ENCODE results near the gene PAK6.

The PAK6 gene

GRCh38 chr15:40241269-40242212 is 2.7 kb downstream of the PAK6 start:
- WGBS, 2 experiments: 91 to 94% methylated on average over 14 of the region's 14 CpGs
- no peak overlapping the region for H3K27ac ChIP-seq (ENCODE audit: insufficient read depth, low read depth, low read length, poor library complexity, severe bottlenecking)

DNA sequence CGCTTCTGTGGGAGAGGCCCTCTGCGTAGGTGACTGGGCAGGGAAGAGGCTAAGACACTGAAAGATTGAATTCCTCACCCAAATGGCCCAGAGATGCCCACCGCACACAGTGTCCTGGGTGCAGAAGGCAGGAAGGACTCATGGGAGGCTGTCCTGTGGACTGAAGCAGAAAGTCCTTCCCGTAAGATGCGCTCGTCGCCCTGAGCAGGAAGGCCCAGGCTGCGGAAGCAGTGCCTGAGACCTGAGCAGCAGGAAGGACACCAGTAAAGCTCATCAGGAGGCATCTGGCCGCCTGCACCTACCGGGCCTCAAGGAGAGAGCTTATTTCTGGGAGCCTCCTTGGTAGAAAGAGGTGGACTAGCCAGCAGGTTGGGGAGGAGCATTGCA is 3.3 kb downstream of the PAK6 start:
- Histone ChIP-seq H3K27me3 (ENCODE audit: control insufficient read depth, insufficient read depth, low read length, poor library complexity, severe bottlenecking) (peaks cover 20% of the 10 kb centered on the region), H3K4me3 (ENCODE audit: insufficient read depth, low read depth, low read length) (no peak overlapping the region), H3K9me3 (ENCODE audit: control insufficient read depth, low read length) (no peaks in the 10 kb centered on the region), H3K4me1 (ENCODE audit: control insufficient read depth, insufficient read depth, low read length) (peaks cover 17% of the 10 kb centered on the region), H3K27ac (ENCODE audit: insufficient read depth, low read depth, low read length, poor library complexity, severe bottlenecking) (no peak overlapping the region), H3K36me3 (ENCODE audit: control insufficient read depth, insufficient read depth, low read length) (no peaks in the 10 kb centered on the region)
- WGBS, 2 experiments: 93 to 97% methylated on average over 10 of the region's 10 CpGs

More at GRCh38 chr15:40241269-40242212, 2.7 kb downstream of the PAK6 start:
- Histone ChIP-seq H3K36me3 (ENCODE audit: control insufficient read depth, insufficient read depth, low read length) (no peaks in the 10 kb centered on the region), H3K4me1 (ENCODE audit: control insufficient read depth, insufficient read depth, low read length) (peaks cover 17% of the 10 kb centered on the region), H3K27me3 (ENCODE audit: control insufficient read depth, insufficient read depth, low read length, poor library complexity, severe bottlenecking) (peaks cover 20% of the 10 kb centered on the region), H3K4me3 (ENCODE audit: insufficient read depth, low read depth, low read length) (no peak overlapping the region), H3K9me3 (ENCODE audit: control insufficient read depth, low read length) (no peaks in the 10 kb centered on the region)

DNA sequence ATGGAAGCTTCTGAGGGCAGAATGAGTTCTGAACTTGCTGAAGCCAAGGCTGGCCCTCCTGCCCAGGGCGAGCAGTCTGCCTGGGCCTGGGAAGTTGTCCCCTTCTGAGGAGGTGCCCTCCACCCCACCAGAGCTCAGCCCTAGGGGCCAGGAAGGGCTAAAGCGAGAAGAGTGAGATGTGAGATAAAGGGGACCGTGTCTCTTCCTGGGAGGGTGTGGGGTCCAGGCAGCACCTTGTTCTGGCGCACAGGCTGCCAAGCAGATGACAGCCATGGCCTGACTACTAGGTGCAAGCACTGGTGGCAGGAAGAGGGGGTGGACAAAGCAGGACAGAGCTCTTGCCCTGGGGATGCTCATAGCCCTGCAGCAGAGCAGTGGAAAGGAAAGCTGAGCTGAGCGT is 3.7 kb downstream of the PAK6 start:
- WGBS, 2 experiments: 93 to 94% methylated on average over 5 of the region's 5 CpGs
- no peaks in the 10 kb centered on the region for H3K36me3 ChIP-seq (ENCODE audit: control insufficient read depth, insufficient read depth, low read length)
- H3K4me1 ChIP-seq (ENCODE audit: control insufficient read depth, insufficient read depth, low read length): peaks cover 17% of the 10 kb centered on the region
- H3K9me3 ChIP-seq (ENCODE audit: control insufficient read depth, low read length): no peaks in the 10 kb centered on the region
- no peak overlapping the region for H3K4me3 ChIP-seq (ENCODE audit: insufficient read depth, low read depth, low read length)
- no peak overlapping the region for H3K27ac ChIP-seq (ENCODE audit: insufficient read depth, low read depth, low read length, poor library complexity, severe bottlenecking)
- peaks cover 20% of the 10 kb centered on the region for H3K27me3 ChIP-seq (ENCODE audit: control insufficient read depth, insufficient read depth, low read length, poor library complexity, severe bottlenecking)

DNA sequence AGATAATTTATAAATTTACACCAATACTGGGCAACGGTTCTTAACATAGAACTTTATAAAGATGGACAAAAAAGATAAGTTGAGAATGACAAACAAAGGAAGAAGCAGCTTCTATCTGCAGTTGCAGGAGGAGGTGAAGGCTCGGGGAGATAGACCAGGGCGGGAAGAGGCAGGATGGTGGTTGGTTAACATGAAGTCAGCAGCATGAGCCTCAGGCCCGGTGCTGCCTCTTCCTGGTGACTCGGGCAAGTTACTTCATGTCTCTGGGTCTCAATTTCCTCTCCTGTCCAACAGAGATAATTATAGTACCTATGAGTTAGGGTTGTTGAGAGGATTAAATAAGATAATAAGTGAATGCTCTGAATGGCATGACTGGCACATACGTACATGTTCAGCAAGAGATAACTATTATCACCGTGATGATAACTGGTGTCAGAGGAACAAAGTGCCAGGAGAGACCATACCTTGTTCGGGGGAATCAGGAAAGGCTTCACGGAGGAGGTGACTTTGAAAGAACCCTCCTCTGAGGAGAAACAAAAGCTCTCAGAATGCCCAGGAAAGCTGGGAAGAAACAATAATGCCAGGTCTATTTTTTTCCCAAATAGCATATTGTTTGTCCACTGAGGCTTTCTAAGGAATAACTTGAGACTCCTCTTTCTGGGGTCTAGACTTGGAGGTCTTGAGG is 4.4 kb downstream of the PAK6 start:
- peaks cover 17% of the 10 kb centered on the region for H3K4me1 ChIP-seq (ENCODE audit: control insufficient read depth, insufficient read depth, low read length)
- no peak overlapping the region for H3K27ac ChIP-seq (ENCODE audit: insufficient read depth, low read depth, low read length, poor library complexity, severe bottlenecking)
- no peaks in the 10 kb centered on the region for H3K9me3 ChIP-seq (ENCODE audit: control insufficient read depth, low read length)
- no peaks in the 10 kb centered on the region for H3K36me3 ChIP-seq (ENCODE audit: control insufficient read depth, insufficient read depth, low read length)
- H3K27me3 ChIP-seq (ENCODE audit: control insufficient read depth, insufficient read depth, low read length, poor library complexity, severe bottlenecking): peaks cover 14% of the 10 kb centered on the region
- WGBS, 2 experiments: 93 to 95% methylated on average over 9 of the region's 9 CpGs
- no peak overlapping the region for H3K4me3 ChIP-seq (ENCODE audit: insufficient read depth, low read depth, low read length)

- no peaks in the 10 kb centered on the region for H3K36me3 ChIP-seq (ENCODE audit: control insufficient read depth, insufficient read depth, low read length)
- peaks cover 2% of the 10 kb centered on the region for H3K4me1 ChIP-seq (ENCODE audit: control insufficient read depth, insufficient read depth, low read length)
- no peak overlapping the region for H3K27ac ChIP-seq (ENCODE audit: insufficient read depth, low read depth, low read length, poor library complexity, severe bottlenecking)
- H3K9me3 ChIP-seq (ENCODE audit: control insufficient read depth, low read length): no peaks in the 10 kb centered on the region
- peaks cover 1% of the 10 kb centered on the region for H3K27me3 ChIP-seq (ENCODE audit: control insufficient read depth, insufficient read depth, low read length, poor library complexity, severe bottlenecking)
- WGBS, 2 experiments: 82 to 84% methylated on average over 5 of the region's 5 CpGs
- H3K4me3 ChIP-seq (ENCODE audit: insufficient read depth, low read depth, low read length): no peak overlapping the region
Observed at GRCh38 chr15:40244961-40245523, 6.2 kb downstream of the PAK6 start.

DNA sequence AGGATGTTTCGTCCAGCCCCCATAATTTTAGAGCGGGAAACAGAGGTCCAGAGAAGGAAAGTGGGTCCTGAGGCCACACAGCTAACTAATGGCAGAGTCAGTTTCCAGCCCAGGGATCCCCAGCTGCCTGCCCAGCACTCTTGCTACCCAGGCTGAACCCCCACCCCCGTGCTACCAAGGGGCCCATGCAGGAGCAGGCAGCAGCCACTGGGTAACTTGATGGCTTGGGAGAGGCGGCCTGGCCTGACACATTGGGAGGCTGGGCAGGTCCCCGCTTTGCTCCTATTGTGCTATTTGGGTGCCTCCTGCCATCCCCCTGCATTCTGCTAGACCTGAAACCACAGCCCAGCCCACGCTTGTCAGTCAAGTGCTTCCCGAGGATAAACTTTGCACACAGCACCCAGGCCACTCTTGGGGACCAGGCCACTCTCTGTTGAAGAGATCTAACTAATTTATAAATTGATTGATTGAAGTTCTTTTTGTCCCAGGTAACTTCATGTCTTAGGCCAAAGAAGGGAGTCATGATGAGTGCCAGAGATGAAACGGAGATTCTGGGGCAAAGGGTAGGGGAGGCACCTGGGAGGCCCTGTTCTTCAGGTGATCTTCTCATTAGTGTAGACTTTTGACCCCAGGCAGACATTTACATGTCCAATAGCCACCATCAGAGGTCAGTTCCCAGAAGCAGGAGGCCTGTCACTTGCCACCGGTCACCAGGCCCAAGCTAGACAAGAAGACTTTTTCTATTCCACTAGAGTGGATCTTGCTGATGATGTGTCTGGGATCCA is 7.0 kb downstream of the PAK6 start:
- no peaks in the 10 kb centered on the region for H3K36me3 ChIP-seq (ENCODE audit: control insufficient read depth, insufficient read depth, low read length)
- 93 to 94% methylated on average over 9 of the region's 9 CpGs for WGBS, 2 experiments
- no peaks in the 10 kb centered on the region for H3K9me3 ChIP-seq (ENCODE audit: control insufficient read depth, low read length)
- no peak overlapping the region for H3K4me3 ChIP-seq (ENCODE audit: insufficient read depth, low read depth, low read length)
- H3K27me3 ChIP-seq (ENCODE audit: control insufficient read depth, insufficient read depth, low read length, poor library complexity, severe bottlenecking): peaks cover 9% of the 10 kb centered on the region
- H3K27ac ChIP-seq (ENCODE audit: insufficient read depth, low read depth, low read length, poor library complexity, severe bottlenecking): no peak overlapping the region
- no peaks in the 10 kb centered on the region for H3K4me1 ChIP-seq (ENCODE audit: control insufficient read depth, insufficient read depth, low read length)

GRCh38 chr15:40246496-40247280 is 7.8 kb downstream of the PAK6 start:
- no peaks in the 10 kb centered on the region for H3K9me3 ChIP-seq (ENCODE audit: control insufficient read depth, low read length)
- no peaks in the 10 kb centered on the region for H3K4me1 ChIP-seq (ENCODE audit: control insufficient read depth, insufficient read depth, low read length)
- 93% methylated on average over 8 of the region's 8 CpGs for WGBS, 2 experiments
- no peak overlapping the region for H3K27ac ChIP-seq (ENCODE audit: insufficient read depth, low read depth, low read length, poor library complexity, severe bottlenecking)
- H3K4me3 ChIP-seq (ENCODE audit: insufficient read depth, low read depth, low read length): no peak overlapping the region
- H3K27me3 ChIP-seq (ENCODE audit: control insufficient read depth, insufficient read depth, low read length, poor library complexity, severe bottlenecking): peaks cover 18% of the 10 kb centered on the region
- no peaks in the 10 kb centered on the region for H3K36me3 ChIP-seq (ENCODE audit: control insufficient read depth, insufficient read depth, low read length)

- H3K9me3 ChIP-seq (ENCODE audit: control insufficient read depth, low read length): no peaks in the 10 kb centered on the region
- 92% methylated on average over 12 of the region's 12 CpGs for WGBS, 2 experiments
- H3K4me1 ChIP-seq (ENCODE audit: control insufficient read depth, insufficient read depth, low read length): no peaks in the 10 kb centered on the region
- no peaks in the 10 kb centered on the region for H3K36me3 ChIP-seq (ENCODE audit: control insufficient read depth, insufficient read depth, low read length)
- no peak overlapping the region for H3K4me3 ChIP-seq (ENCODE audit: insufficient read depth, low read depth, low read length)
- no peak overlapping the region for H3K27ac ChIP-seq (ENCODE audit: insufficient read depth, low read depth, low read length, poor library complexity, severe bottlenecking)
- H3K27me3 ChIP-seq (ENCODE audit: control insufficient read depth, insufficient read depth, low read length, poor library complexity, severe bottlenecking): peaks cover 26% of the 10 kb centered on the region
Observed at GRCh38 chr15:40247406-40247971, 8.6 kb downstream of the PAK6 start.
